ENCODE results near the gene BIN2. TPM values are rescaled to one million over a fixed set of nuclear protein-coding genes. Genes with fewer than 3 reads are reported as not detected.
A peak's percentile ranks its signal among the peaks of the same experiment; 100 is the strongest.

Gene BIN2
- total and polyA plus RNA-seq, 10 of the 15 experiments (the other 5 are each of a cell fraction or from before 2014, with no cell fraction given) = 8.6 to 42.9 (median 32.1) TPM

DNA sequence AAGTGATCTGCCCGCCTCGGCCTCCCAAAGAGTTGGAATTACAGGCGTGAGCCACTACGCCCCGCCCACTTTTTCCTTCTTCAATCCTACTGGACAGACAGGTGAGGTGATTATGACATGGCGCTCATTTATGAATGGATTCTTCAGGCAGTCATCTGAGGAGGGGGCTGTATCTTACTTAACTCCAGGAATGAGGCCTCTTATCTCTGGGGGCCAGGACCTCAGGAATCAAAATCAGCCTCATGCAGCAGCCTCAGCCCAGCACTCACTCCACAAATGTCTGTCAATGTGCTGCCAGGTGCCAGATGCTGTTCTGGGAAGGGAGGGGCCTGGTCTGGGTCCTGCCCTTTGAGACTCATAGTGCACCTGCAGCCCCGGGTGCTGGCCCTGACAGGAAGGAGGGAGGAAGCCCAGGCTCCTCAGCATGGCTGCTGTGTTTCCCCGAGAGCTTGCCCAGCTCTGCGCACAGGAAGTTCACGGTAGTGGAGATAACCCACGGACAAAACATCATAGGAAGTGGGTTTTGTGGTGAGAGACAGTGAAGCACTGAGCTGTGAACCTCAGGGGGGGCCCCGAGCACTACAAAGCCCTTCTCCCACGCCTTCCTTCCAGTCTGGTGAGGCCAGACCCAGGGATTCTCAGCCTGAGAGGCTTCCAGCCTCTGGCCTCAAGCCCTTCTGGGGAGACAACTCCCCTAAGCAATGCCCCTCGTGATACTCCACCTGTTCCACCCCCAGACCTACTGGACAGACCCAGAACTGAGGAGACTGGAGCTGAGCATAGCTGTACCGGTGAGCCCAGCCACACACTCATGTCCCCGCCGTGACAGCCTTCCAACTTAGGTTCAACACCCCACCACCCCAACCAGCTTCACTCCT lies 44.9 kb upstream of the BIN2 start (continued):
- TF ChIP-seq, protein P1, sequence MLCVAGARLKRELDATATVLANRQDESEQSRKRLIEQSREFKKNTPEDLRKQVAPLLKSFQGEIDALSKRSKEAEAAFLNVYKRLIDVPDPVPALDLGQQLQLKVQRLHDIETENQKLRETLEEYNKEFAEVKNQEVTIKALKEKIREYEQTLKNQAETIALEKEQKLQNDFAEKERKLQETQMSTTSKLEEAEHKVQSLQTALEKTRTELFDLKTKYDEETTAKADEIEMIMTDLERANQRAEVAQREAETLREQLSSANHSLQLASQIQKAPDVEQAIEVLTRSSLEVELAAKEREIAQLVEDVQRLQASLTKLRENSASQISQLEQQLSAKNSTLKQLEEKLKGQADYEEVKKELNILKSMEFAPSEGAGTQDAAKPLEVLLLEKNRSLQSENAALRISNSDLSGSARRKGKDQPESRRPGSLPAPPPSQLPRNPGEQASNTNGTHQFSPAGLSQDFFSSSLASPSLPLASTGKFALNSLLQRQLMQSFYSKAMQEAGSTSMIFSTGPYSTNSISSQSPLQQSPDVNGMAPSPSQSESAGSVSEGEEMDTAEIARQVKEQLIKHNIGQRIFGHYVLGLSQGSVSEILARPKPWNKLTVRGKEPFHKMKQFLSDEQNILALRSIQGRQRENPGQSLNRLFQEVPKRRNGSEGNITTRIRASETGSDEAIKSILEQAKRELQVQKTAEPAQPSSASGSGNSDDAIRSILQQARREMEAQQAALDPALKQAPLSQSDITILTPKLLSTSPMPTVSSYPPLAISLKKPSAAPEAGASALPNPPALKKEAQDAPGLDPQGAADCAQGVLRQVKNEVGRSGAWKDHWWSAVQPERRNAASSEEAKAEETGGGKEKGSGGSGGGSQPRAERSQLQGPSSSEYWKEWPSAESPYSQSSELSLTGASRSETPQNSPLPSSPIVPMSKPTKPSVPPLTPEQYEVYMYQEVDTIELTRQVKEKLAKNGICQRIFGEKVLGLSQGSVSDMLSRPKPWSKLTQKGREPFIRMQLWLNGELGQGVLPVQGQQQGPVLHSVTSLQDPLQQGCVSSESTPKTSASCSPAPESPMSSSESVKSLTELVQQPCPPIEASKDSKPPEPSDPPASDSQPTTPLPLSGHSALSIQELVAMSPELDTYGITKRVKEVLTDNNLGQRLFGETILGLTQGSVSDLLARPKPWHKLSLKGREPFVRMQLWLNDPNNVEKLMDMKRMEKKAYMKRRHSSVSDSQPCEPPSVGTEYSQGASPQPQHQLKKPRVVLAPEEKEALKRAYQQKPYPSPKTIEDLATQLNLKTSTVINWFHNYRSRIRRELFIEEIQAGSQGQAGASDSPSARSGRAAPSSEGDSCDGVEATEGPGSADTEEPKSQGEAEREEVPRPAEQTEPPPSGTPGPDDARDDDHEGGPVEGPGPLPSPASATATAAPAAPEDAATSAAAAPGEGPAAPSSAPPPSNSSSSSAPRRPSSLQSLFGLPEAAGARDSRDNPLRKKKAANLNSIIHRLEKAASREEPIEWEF (IDR thresholded peaks at IDR 0.05; ENCODE audit: insufficient replicate concordance, low read depth, low read length) = peak; percentile 53
- TF ChIP-seq, protein P2, sequence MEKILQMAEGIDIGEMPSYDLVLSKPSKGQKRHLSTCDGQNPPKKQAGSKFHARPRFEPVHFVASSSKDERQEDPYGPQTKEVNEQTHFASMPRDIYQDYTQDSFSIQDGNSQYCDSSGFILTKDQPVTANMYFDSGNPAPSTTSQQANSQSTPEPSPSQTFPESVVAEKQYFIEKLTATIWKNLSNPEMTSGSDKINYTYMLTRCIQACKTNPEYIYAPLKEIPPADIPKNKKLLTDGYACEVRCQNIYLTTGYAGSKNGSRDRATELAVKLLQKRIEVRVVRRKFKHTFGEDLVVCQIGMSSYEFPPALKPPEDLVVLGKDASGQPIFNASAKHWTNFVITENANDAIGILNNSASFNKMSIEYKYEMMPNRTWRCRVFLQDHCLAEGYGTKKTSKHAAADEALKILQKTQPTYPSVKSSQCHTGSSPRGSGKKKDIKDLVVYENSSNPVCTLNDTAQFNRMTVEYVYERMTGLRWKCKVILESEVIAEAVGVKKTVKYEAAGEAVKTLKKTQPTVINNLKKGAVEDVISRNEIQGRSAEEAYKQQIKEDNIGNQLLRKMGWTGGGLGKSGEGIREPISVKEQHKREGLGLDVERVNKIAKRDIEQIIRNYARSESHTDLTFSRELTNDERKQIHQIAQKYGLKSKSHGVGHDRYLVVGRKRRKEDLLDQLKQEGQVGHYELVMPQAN (conservative IDR thresholded peaks at IDR 0.05) = no peak
- TF ChIP-seq GATAD2B (conservative IDR thresholded peaks at IDR 0.05; ENCODE audit: low read depth) = peak; percentile 97
- peak; percentile 92 for TF ChIP-seq ATF7 (IDR thresholded peaks at IDR 0.05; ENCODE audit: low read depth)
- TF ChIP-seq PAX8 (IDR thresholded peaks at IDR 0.05) = no peak
- TF ChIP-seq, protein P3, sequence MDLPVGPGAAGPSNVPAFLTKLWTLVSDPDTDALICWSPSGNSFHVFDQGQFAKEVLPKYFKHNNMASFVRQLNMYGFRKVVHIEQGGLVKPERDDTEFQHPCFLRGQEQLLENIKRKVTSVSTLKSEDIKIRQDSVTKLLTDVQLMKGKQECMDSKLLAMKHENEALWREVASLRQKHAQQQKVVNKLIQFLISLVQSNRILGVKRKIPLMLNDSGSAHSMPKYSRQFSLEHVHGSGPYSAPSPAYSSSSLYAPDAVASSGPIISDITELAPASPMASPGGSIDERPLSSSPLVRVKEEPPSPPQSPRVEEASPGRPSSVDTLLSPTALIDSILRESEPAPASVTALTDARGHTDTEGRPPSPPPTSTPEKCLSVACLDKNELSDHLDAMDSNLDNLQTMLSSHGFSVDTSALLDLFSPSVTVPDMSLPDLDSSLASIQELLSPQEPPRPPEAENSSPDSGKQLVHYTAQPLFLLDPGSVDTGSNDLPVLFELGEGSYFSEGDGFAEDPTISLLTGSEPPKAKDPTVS (IDR thresholded peaks at IDR 0.05; ENCODE audit: low read depth, low read length) = no peak
- TF ChIP-seq SMC3 (IDR thresholded peaks at IDR 0.05; ENCODE audit: borderline replicate concordance, low read length) = no peak; the same call in 1 of the 2 replicates
- TF ChIP-seq, protein P4, sequence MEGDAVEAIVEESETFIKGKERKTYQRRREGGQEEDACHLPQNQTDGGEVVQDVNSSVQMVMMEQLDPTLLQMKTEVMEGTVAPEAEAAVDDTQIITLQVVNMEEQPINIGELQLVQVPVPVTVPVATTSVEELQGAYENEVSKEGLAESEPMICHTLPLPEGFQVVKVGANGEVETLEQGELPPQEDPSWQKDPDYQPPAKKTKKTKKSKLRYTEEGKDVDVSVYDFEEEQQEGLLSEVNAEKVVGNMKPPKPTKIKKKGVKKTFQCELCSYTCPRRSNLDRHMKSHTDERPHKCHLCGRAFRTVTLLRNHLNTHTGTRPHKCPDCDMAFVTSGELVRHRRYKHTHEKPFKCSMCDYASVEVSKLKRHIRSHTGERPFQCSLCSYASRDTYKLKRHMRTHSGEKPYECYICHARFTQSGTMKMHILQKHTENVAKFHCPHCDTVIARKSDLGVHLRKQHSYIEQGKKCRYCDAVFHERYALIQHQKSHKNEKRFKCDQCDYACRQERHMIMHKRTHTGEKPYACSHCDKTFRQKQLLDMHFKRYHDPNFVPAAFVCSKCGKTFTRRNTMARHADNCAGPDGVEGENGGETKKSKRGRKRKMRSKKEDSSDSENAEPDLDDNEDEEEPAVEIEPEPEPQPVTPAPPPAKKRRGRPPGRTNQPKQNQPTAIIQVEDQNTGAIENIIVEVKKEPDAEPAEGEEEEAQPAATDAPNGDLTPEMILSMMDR (IDR thresholded peaks at IDR 0.05 in 2 of 3, conservative IDR thresholded peaks at IDR 0.05 in 1 of 3; ENCODE audit: control insufficient read depth in 2 of 3, extremely low read depth in 1 of 3, insufficient read depth in 1 of 3, low read depth in 3 of 3, low read length in 3 of 3) = no peak
- TF ChIP-seq NFXL1 (IDR thresholded peaks at IDR 0.05; ENCODE audit: borderline replicate concordance) = no peak
- no peak for TF ChIP-seq SMAD5 (IDR thresholded peaks at IDR 0.05; ENCODE audit: low read depth)
- TF ChIP-seq, protein P5, sequence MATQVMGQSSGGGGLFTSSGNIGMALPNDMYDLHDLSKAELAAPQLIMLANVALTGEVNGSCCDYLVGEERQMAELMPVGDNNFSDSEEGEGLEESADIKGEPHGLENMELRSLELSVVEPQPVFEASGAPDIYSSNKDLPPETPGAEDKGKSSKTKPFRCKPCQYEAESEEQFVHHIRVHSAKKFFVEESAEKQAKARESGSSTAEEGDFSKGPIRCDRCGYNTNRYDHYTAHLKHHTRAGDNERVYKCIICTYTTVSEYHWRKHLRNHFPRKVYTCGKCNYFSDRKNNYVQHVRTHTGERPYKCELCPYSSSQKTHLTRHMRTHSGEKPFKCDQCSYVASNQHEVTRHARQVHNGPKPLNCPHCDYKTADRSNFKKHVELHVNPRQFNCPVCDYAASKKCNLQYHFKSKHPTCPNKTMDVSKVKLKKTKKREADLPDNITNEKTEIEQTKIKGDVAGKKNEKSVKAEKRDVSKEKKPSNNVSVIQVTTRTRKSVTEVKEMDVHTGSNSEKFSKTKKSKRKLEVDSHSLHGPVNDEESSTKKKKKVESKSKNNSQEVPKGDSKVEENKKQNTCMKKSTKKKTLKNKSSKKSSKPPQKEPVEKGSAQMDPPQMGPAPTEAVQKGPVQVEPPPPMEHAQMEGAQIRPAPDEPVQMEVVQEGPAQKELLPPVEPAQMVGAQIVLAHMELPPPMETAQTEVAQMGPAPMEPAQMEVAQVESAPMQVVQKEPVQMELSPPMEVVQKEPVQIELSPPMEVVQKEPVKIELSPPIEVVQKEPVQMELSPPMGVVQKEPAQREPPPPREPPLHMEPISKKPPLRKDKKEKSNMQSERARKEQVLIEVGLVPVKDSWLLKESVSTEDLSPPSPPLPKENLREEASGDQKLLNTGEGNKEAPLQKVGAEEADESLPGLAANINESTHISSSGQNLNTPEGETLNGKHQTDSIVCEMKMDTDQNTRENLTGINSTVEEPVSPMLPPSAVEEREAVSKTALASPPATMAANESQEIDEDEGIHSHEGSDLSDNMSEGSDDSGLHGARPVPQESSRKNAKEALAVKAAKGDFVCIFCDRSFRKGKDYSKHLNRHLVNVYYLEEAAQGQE (IDR thresholded peaks at IDR 0.05; ENCODE audit: low read depth, low read length) = 0 out of 2 replicates have a peak, but pooled peaks have one; percentile 36
- TF ChIP-seq SPI1 (IDR thresholded peaks at IDR 0.05; ENCODE audit: borderline replicate concordance, insufficient read depth, low read depth, low read length) = peak; percentile 81
- TF ChIP-seq NFYA (IDR thresholded peaks at IDR 0.05; ENCODE audit: borderline replicate concordance, low read depth, low read length) = no peak
